HEK293T (cell line): ENCODE measurements around the gene CD109.

Source experiments
- CTCF ChIA-PET: fragments of 350-600 bp; formaldehyde crosslinking; extraction: SDS; loops from one replicate; lab custom pipeline; 2021; ENCODE audit warnings: antibody characterized with exemption, inconsistent platforms; lab: Yijun Ruan, JAX
- POLR2A ChIA-PET: fragments of 350-600 bp; formaldehyde crosslinking; extraction: SDS; loops from one replicate; lab custom pipeline; 2020; ENCODE audit warnings: antibody characterized with exemption, inconsistent platforms; lab: Yijun Ruan, JAX
- DNase-seq: peaks from one replicate; pipeline ENCODE4 v3.0.0; 2012; ENCODE audit warnings: mixed read lengths; ENCODE audit errors: extremely low spot score
- ARNT ChIP-seq: fragments of 450-650 bp; IDR thresholded peaks from 2 replicates; pipeline ENCODE4 v1.6.1; 2017; ENCODE audit warnings: mild to moderate bottlenecking
- BHLHE40 ChIP-seq: fragments of 450-650 bp; IDR thresholded peaks from 2 replicates; pipeline ENCODE4 v1.6.1; 2016; ENCODE audit warnings: mild to moderate bottlenecking, moderate library complexity, borderline replicate concordance
- CTBP1 ChIP-seq: fragments of 450-650 bp; IDR thresholded peaks from 2 replicates; pipeline ENCODE4 v1.6.1; 2016; ENCODE audit warnings: borderline replicate concordance
- ELF4 ChIP-seq: fragments of 450-650 bp; IDR thresholded peaks from 2 replicates; pipeline ENCODE4 v1.6.1; 2017; ENCODE audit warnings: antibody characterized with exemption
- FOXA1 ChIP-seq: fragments of 450-650 bp; IDR thresholded peaks from 2 replicates; pipeline ENCODE4 v1.6.1; 2016; ENCODE audit warnings: mild to moderate bottlenecking
- FOXK2 ChIP-seq: fragments of 450-650 bp; IDR thresholded peaks from 2 replicates; pipeline ENCODE4 v1.6.1; 2016; ENCODE audit warnings: mild to moderate bottlenecking
- FOXM1 ChIP-seq: fragments of 450-650 bp; IDR thresholded peaks from 2 replicates; pipeline ENCODE4 v1.6.1; 2017; ENCODE audit warnings: mild to moderate bottlenecking, borderline replicate concordance
- HDGF ChIP-seq: fragments of 450-650 bp; IDR thresholded peaks from 2 replicates; pipeline ENCODE4 v1.6.1; 2017; ENCODE audit warnings: antibody characterized with exemption, borderline replicate concordance
- L3MBTL2 ChIP-seq: fragments of 450-650 bp; conservative IDR thresholded peaks from 2 replicates; pipeline ENCODE4 v1.6.1; 2016; ENCODE audit warnings: mild to moderate bottlenecking
- LEF1 ChIP-seq: fragments of 450-650 bp; IDR thresholded peaks from 2 replicates; pipeline ENCODE4 v1.6.1; 2017; ENCODE audit warnings: mild to moderate bottlenecking, borderline replicate concordance
- NFRKB ChIP-seq: fragments of 450-650 bp; IDR thresholded peaks from 2 replicates; pipeline ENCODE4 v1.6.1; 2016; ENCODE audit warnings: mild to moderate bottlenecking, moderate library complexity
- PKNOX1 ChIP-seq: fragments of 450-650 bp; IDR thresholded peaks from 2 replicates; pipeline ENCODE4 v1.6.1; 2016
- SP1 ChIP-seq: fragments of 450-650 bp; IDR thresholded peaks from 2 replicates; pipeline ENCODE4 v1.6.1; 2017
- SUZ12 ChIP-seq: fragments of 450-650 bp; IDR thresholded peaks from 2 replicates; pipeline ENCODE4 v1.6.1; 2016; ENCODE audit warnings: mild to moderate bottlenecking
- TARDBP ChIP-seq: fragments of 450-650 bp; IDR thresholded peaks from 2 replicates; pipeline ENCODE4 v1.6.1; 2016
- ZNF384 ChIP-seq: fragments of 450-650 bp; IDR thresholded peaks from 2 replicates; pipeline ENCODE4 v1.6.1; 2016

CD109 gene

GRCh38 chr6:73688351-73688750 is 7.7 kb upstream of the CD109 start:
- CTCF ChIA-PET, result interaction anchor here (1.5 kb wide), 1 partner anchor 12 kb away, joined by 5 read pairs; no protein-coding TSS in a partner anchor
- no peak for DNase-seq
- POLR2A ChIA-PET, result no interaction called here
- TF ChIP-seq FOXM1 (no peak), TARDBP (no peak), FOXK2 (no peak), NFRKB (no peak), SP1 (no peak), ARNT (no peak), PKNOX1 (no peak), CTBP1 (no peak), BHLHE40 (no peak), L3MBTL2 (no peak), ELF4 (no peak), LEF1 (no peak), SUZ12 (no peak), ZNF384 (no peak), FOXA1 (no peak), HDGF (no peak)

- CTCF ChIA-PET, result no interaction called here
- TF ChIP-seq ZNF384 (no peak), LEF1 (no peak)
- DNase-seq, result no peak
- POLR2A ChIA-PET, result no interaction called here
Observed at GRCh38 chr6:73690056-73690455, 5.9 kb upstream of the CD109 start.

GRCh38 chr6:73691512-73691911 is 4.5 kb upstream of the CD109 start:
- POLR2A ChIA-PET, result interaction anchor here (1.0 kb wide), 1 partner anchor 230 kb away, joined by 3 read pairs; the partner anchor contains the start of gene MTO1

GRCh38 chr6:73694711-73695411 is 1.1 kb upstream of the CD109 start:
- POLR2A ChIA-PET, result no interaction called here
- CTCF ChIA-PET, result interaction anchor here (0.5 kb wide), 1 partner anchor 51 kb away, joined by 3 read pairs; no protein-coding TSS in a partner anchor
- TF ChIP-seq SUZ12 (no peak), FOXM1 (no peak), ZNF384 (no peak), ELF4 (no peak), FOXA1 (no peak), LEF1 (no peak), TARDBP (no peak), CTBP1 (no peak), L3MBTL2 (no peak), SP1 (no peak), BHLHE40 (no peak), NFRKB (no peak), HDGF (no peak), ARNT (no peak), PKNOX1 (no peak), FOXK2 (no peak)
- no peak for DNase-seq

More at GRCh38 chr6:73691512-73691911, 4.5 kb upstream of the CD109 start:
- CTCF ChIA-PET, result interaction anchor here (0.6 to 0.9 kb wide), 3 partner anchors 11 to 42 kb away, joined by 3 to 4 read pairs (median 4); no protein-coding TSS in a partner anchor
- TF ChIP-seq FOXA1 (no peak), TARDBP (no peak), HDGF (no peak), L3MBTL2 (no peak), FOXM1 (no peak), BHLHE40 (no peak), LEF1 (no peak), SP1 (no peak), NFRKB (no peak), PKNOX1 (no peak), CTBP1 (no peak), FOXK2 (no peak)
- DNase-seq, result no peak

- DNase-seq, result no peak
- CTCF ChIA-PET, result no interaction called here
- TF ChIP-seq SUZ12, result no peak
- TF ChIP-seq FOXA1, result no peak
- TF ChIP-seq ARNT, result no peak
- no peak for TF ChIP-seq NFRKB
- TF ChIP-seq L3MBTL2, result no peak
- TF ChIP-seq HDGF, result no peak
- TF ChIP-seq FOXK2, result no peak
- TF ChIP-seq ZNF384, result no peak
- TF ChIP-seq ELF4, result no peak
- no peak for TF ChIP-seq CTBP1
- no peak for TF ChIP-seq LEF1
- TF ChIP-seq SP1, result no peak
- no peak for TF ChIP-seq TARDBP
- TF ChIP-seq FOXM1, result no peak
- TF ChIP-seq BHLHE40, result no peak
- TF ChIP-seq PKNOX1, result no peak
- POLR2A ChIA-PET, result no interaction called here
Observed at GRCh38 chr6:73696966-73697655, 1.1 kb downstream of the CD109 start.
